MG63 (cell line): ENCODE results near the gene PAGR1. TPM values are rescaled to one million over a fixed set of nuclear protein-coding genes. Genes with fewer than 3 reads are reported as not detected.

ENCODE experiments used
- DNase-seq: peaks from one replicate; pipeline ENCODE4 v3.0.0-alpha.2; 2020
- H3K27me3 ChIP-seq: fragments of 250-450 bp; sonication (Bioruptor Pico); 2 replicates; pipeline ENCODE4 v1.5.1; 2020; ENCODE audit warnings: mild to moderate bottlenecking, moderate library complexity
- H3K36me3 ChIP-seq: fragments of 250-450 bp; sonication (Bioruptor Pico); 2 replicates; pipeline ENCODE4 v1.5.1; 2020; ENCODE audit warnings: mild to moderate bottlenecking, moderate library complexity
- H3K4me3 ChIP-seq: fragments of 250-450 bp; sonication (Bioruptor Pico); 2 replicates; pipeline ENCODE4 v1.5.1; 2020; ENCODE audit warnings: mild to moderate bottlenecking, moderate library complexity
- H3K9me3 ChIP-seq: fragments of 250-450 bp; sonication (Bioruptor Pico); 2 replicates; pipeline ENCODE4 v1.5.1; 2020; ENCODE audit warnings: mild to moderate bottlenecking, moderate library complexity
- total RNA-seq: library from RNA; depleted of rRNA; stranded (reverse); fragments of >200 nt; shearing (Covaris generic); gene quantifications from 2 replicates; pipeline ENCODE4 v1.2.3, GENCODE V29; 2014; ENCODE audit warnings: low replicate concordance

The PAGR1 gene
- total RNA-seq, 1 experiment from 2014 or later, result 113 TPM

- H3K36me3 ChIP-seq, result peaks cover 50% of the 10 kb centered on the region
- no peaks in the 10 kb centered on the region for H3K9me3 ChIP-seq
- no peak overlapping the region for H3K4me3 ChIP-seq
- no peak for DNase-seq
- no peaks in the 10 kb centered on the region for H3K27me3 ChIP-seq
Observed at GRCh38 chr16:29842732-29843346, 26.9 kb downstream of the PAGR1 start.

- H3K4me3 ChIP-seq, result no peak overlapping the region
- H3K27me3 ChIP-seq, result no peaks in the 10 kb centered on the region
- H3K9me3 ChIP-seq, result no peaks in the 10 kb centered on the region
- H3K36me3 ChIP-seq, result peaks cover 51% of the 10 kb centered on the region
- no peak for DNase-seq
Observed at GRCh38 chr16:29843931-29844330, 28.0 kb downstream of the PAGR1 start.

- H3K36me3 ChIP-seq, result peaks cover 45% of the 10 kb centered on the region
- H3K4me3 ChIP-seq, result no peak overlapping the region
- no peaks in the 10 kb centered on the region for H3K9me3 ChIP-seq
- no peaks in the 10 kb centered on the region for H3K27me3 ChIP-seq
- peak; percentile 42 for DNase-seq
Observed at GRCh38 chr16:29844575-29845331, 28.8 kb downstream of the PAGR1 start.

GRCh38 chr16:29845656-29846055 lies 29.7 kb downstream of the PAGR1 start:
- no peak overlapping the region for H3K4me3 ChIP-seq
- peaks cover 38% of the 10 kb centered on the region for H3K36me3 ChIP-seq
- DNase-seq, result no peak
- no peaks in the 10 kb centered on the region for H3K27me3 ChIP-seq
- no peaks in the 10 kb centered on the region for H3K9me3 ChIP-seq

- Histone ChIP-seq H3K27me3 (no peaks in the 10 kb centered on the region), H3K36me3 (peaks cover 38% of the 10 kb centered on the region), H3K4me3 (no peak overlapping the region), H3K9me3 (no peaks in the 10 kb centered on the region)
- DNase-seq, result peak; percentile 75
Observed at GRCh38 chr16:29848420-29849297, 32.7 kb downstream of the PAGR1 start.

- Histone ChIP-seq H3K27me3 (no peaks in the 10 kb centered on the region), H3K9me3 (no peaks in the 10 kb centered on the region), H3K36me3 (peaks cover 34% of the 10 kb centered on the region), H3K4me3 (no peak overlapping the region)
- no peak for DNase-seq
Observed at GRCh38 chr16:29849505-29849904, 33.6 kb downstream of the PAGR1 start.

- H3K9me3 ChIP-seq, result no peaks in the 10 kb centered on the region
- no peak overlapping the region for H3K4me3 ChIP-seq
- H3K36me3 ChIP-seq, result peaks cover 22% of the 10 kb centered on the region
- H3K27me3 ChIP-seq, result no peaks in the 10 kb centered on the region
- DNase-seq, result no peak
Observed at GRCh38 chr16:29850998-29851397, 35.0 kb downstream of the PAGR1 start.

GRCh38 chr16:29852654-29853053 lies 36.7 kb downstream of the PAGR1 start:
- DNase-seq, result peak; percentile 24
- H3K9me3 ChIP-seq, result no peaks in the 10 kb centered on the region
- no peaks in the 10 kb centered on the region for H3K27me3 ChIP-seq
- no peak overlapping the region for H3K4me3 ChIP-seq
- peaks cover 8% of the 10 kb centered on the region for H3K36me3 ChIP-seq

- no peak for DNase-seq
- no peaks in the 10 kb centered on the region for H3K9me3 ChIP-seq
- no peaks in the 10 kb centered on the region for H3K27me3 ChIP-seq
- H3K4me3 ChIP-seq, result no peak overlapping the region
- H3K36me3 ChIP-seq, result peaks cover 15% of the 10 kb centered on the region
Observed at GRCh38 chr16:29854520-29855100, 38.7 kb downstream of the PAGR1 start.

GRCh38 chr16:29857133-29857760 lies 41.3 kb downstream of the PAGR1 start:
- DNase-seq, result peak; percentile 67
- Histone ChIP-seq H3K4me3 (no peak overlapping the region), H3K36me3 (peaks cover 34% of the 10 kb centered on the region), H3K27me3 (no peaks in the 10 kb centered on the region), H3K9me3 (no peaks in the 10 kb centered on the region)

GRCh38 chr16:29858149-29858849 lies 42.3 kb downstream of the PAGR1 start:
- Histone ChIP-seq H3K27me3 (no peaks in the 10 kb centered on the region), H3K36me3 (peaks cover 34% of the 10 kb centered on the region), H3K9me3 (no peaks in the 10 kb centered on the region), H3K4me3 (no peak overlapping the region)
- no peak for DNase-seq

GRCh38 chr16:29858974-29859373 lies 43.0 kb downstream of the PAGR1 start:
- no peak for DNase-seq

GRCh38 chr16:29860218-29860617 lies 44.3 kb downstream of the PAGR1 start:
- DNase-seq, result no peak
- Histone ChIP-seq H3K36me3 (peaks cover 34% of the 10 kb centered on the region), H3K9me3 (no peaks in the 10 kb centered on the region), H3K4me3 (no peak overlapping the region), H3K27me3 (no peaks in the 10 kb centered on the region)

More at GRCh38 chr16:29858974-29859373, 43.0 kb downstream of the PAGR1 start:
- Histone ChIP-seq H3K9me3 (no peaks in the 10 kb centered on the region), H3K4me3 (no peak overlapping the region), H3K27me3 (no peaks in the 10 kb centered on the region), H3K36me3 (peaks cover 34% of the 10 kb centered on the region)

GRCh38 chr16:29862383-29862883 lies 46.5 kb downstream of the PAGR1 start:
- peaks cover 34% of the 10 kb centered on the region for H3K36me3 ChIP-seq
- H3K9me3 ChIP-seq, result no peaks in the 10 kb centered on the region
- DNase-seq, result peak; percentile 33
- no peaks in the 10 kb centered on the region for H3K27me3 ChIP-seq
- H3K4me3 ChIP-seq, result peak overlapping the region; percentile 76

GRCh38 chr16:29862884-29863668 lies 47.1 kb downstream of the PAGR1 start, which contains the start of gene CDIPT:
TSS of gene CDIPT (minus strand) at chr16:29863226. CDS start at chr16:29862857, 369 bp downstream.
- no peaks in the 10 kb centered on the region for H3K9me3 ChIP-seq
- peak within 1 kb of the TSS; percentile 76 for H3K4me3 ChIP-seq
- H3K27me3 ChIP-seq, result no peaks in the 10 kb centered on the region
- H3K36me3 ChIP-seq, result peaks cover 34% of the 10 kb centered on the region
- DNase-seq, result peak; percentile 95
